Measurements from ENCODE around the gene FLOT1. TPM values are rescaled to one million over a fixed set of nuclear protein-coding genes. Genes with fewer than 3 reads are reported as not detected.

FLOT1 gene
- total and polyA plus RNA-seq, 9 of the 15 experiments (the other 6 are each of a cell fraction or from before 2014, with no cell fraction given) = 11.7 to 149 (median 118) TPM

GRCh38 chr6:30742316-30743098 is at the start of gene FLOT1 (continued):
- peak; percentile 95 for TF ChIP-seq THRB (CRISPR knock-in tag; conservative IDR thresholded peaks at IDR 0.05)
- TF ChIP-seq MXD1 (CRISPR knock-in tag; IDR thresholded peaks at IDR 0.05; ENCODE audit: borderline replicate concordance, poor library complexity, severe bottlenecking) = no peak
- TF ChIP-seq BRF1 (IDR thresholded peaks at IDR 0.05; ENCODE audit: borderline replicate concordance, extremely low read depth, insufficient read length) = no peak
- TF ChIP-seq HNRNPL (IDR thresholded peaks at IDR 0.05; ENCODE audit: low read depth, low read length) = peak; percentile 98
- TF ChIP-seq RFX1 (IDR thresholded peaks at IDR 0.05) = no peak
- TF ChIP-seq TOE1 (IDR thresholded peaks at IDR 0.05; ENCODE audit: borderline replicate concordance) = 0 out of 2 replicates have a peak, but pooled peaks have one; percentile 9
- no peak for TF ChIP-seq TOE1 (CRISPR knock-in tag; IDR thresholded peaks at IDR 0.05; ENCODE audit: borderline replicate concordance, low read depth)
- peak; percentile 22; the same call in 1 of the 2 replicates for TF ChIP-seq NR2F6 (CRISPR knock-in tag; IDR thresholded peaks at IDR 0.05)
- no peak for TF ChIP-seq PHB2 (IDR thresholded peaks at IDR 0.05; ENCODE audit: low read depth)
- 0 out of 2 replicates have a peak, but pooled peaks have one; percentile 47 for TF ChIP-seq BRD4 (IDR thresholded peaks at IDR 0.05)
- TF ChIP-seq RFX7 (CRISPR knock-in tag; IDR thresholded peaks at IDR 0.05) = peak; percentile 58; the same call in 1 of the 2 replicates
- peak; percentile 21 for TF ChIP-seq SNRNP70 (optimal IDR thresholded peaks at IDR 0.05; ENCODE audit: low read depth, low read length)
- TF ChIP-seq MAZ (CRISPR knock-in tag; conservative IDR thresholded peaks at IDR 0.05 in 1 of 2, IDR thresholded peaks at IDR 0.05 in 1 of 2) = peak; percentile 88 to 90
- TF ChIP-seq BCLAF1 (IDR thresholded peaks at IDR 0.05; ENCODE audit: borderline replicate concordance in 1 of 2, control insufficient read depth in 1 of 2, low read depth in 2 of 2, low read length in 1 of 2) = no peak
- TF ChIP-seq NUFIP1 (IDR thresholded peaks at IDR 0.05; ENCODE audit: partially characterized antibody) = no peak
- peak; percentile 75; the same call in 1 of the 2 replicates for TF ChIP-seq ELF4 (CRISPR knock-in tag; IDR thresholded peaks at IDR 0.05)
- no peak for TF ChIP-seq ZNF232 (CRISPR knock-in tag; IDR thresholded peaks at IDR 0.05)
- TF ChIP-seq TAF1 (IDR thresholded peaks at IDR 0.05; ENCODE audit: control insufficient read depth, extremely low read depth, insufficient read depth, low read length, severe bottlenecking) = peak; percentile 27
- TF ChIP-seq NCOA4 (IDR thresholded peaks at IDR 0.05; ENCODE audit: partially characterized antibody) = no peak
- peak; percentile 82 for TF ChIP-seq ZFX (CRISPR knock-in tag; IDR thresholded peaks at IDR 0.05)
- TF ChIP-seq KAT2B (IDR thresholded peaks at IDR 0.05; ENCODE audit: low read depth, low read length) = no peak
- TF ChIP-seq ZBED1 (IDR thresholded peaks at IDR 0.05) = peak; percentile 44; the same call in 1 of the 2 replicates
- TF ChIP-seq GATAD2B (IDR thresholded peaks at IDR 0.05; ENCODE audit: borderline replicate concordance) = no peak; the same call in 1 of the 2 replicates
